ENCODE measurements around the gene RTF2. TPM values are rescaled to one million over a fixed set of nuclear protein-coding genes. Genes with fewer than 3 reads are reported as not detected.

The RTF2 gene
- total RNA-seq, 4 donors from 2014 or later = 54.3 to 74.1 (median 65.2) TPM

DNA sequence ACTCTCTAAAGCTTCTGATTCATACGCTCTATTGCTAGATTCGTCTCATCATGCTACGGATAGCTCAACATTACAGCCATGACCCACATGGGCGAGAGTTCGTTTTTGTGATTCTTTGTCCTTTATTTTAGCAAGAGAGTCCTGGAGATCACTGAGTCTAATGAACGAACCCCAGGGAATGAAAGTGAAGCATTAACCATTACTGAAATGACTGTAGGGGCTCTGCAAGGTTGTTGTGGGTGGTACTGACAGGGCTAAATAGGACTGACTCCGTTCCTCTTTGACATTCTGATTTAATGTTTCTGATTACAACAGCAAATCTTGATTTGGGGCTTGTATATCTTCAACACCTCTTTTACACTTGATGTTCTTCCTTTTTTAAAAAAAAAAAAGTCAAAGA, 13.7 kb upstream of the RTF2 start:
- TF ChIP-seq, protein P1, sequence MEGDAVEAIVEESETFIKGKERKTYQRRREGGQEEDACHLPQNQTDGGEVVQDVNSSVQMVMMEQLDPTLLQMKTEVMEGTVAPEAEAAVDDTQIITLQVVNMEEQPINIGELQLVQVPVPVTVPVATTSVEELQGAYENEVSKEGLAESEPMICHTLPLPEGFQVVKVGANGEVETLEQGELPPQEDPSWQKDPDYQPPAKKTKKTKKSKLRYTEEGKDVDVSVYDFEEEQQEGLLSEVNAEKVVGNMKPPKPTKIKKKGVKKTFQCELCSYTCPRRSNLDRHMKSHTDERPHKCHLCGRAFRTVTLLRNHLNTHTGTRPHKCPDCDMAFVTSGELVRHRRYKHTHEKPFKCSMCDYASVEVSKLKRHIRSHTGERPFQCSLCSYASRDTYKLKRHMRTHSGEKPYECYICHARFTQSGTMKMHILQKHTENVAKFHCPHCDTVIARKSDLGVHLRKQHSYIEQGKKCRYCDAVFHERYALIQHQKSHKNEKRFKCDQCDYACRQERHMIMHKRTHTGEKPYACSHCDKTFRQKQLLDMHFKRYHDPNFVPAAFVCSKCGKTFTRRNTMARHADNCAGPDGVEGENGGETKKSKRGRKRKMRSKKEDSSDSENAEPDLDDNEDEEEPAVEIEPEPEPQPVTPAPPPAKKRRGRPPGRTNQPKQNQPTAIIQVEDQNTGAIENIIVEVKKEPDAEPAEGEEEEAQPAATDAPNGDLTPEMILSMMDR (IDR thresholded peaks at IDR 0.05) = no peak
- TF ChIP-seq POLR2A (IDR thresholded peaks at IDR 0.05) = no peak
- no peak for TF ChIP-seq EP300 (IDR thresholded peaks at IDR 0.05)
- Histone ChIP-seq H3K9me3 (no peaks in the 10 kb centered on the region), H3K36me3 (no peaks in the 10 kb centered on the region), H3K27ac (no peak overlapping the region), H3K4me3 (no peak overlapping the region), H3K27me3 (no peaks in the 10 kb centered on the region), H3K4me1 (no peaks in the 10 kb centered on the region)
- 79 to 85% methylated on average over 7 of the region's 7 CpGs for WGBS, 2 donors
- DNase-seq (ENCODE audit: low spot score in 2 of 2) = no peak

DNA sequence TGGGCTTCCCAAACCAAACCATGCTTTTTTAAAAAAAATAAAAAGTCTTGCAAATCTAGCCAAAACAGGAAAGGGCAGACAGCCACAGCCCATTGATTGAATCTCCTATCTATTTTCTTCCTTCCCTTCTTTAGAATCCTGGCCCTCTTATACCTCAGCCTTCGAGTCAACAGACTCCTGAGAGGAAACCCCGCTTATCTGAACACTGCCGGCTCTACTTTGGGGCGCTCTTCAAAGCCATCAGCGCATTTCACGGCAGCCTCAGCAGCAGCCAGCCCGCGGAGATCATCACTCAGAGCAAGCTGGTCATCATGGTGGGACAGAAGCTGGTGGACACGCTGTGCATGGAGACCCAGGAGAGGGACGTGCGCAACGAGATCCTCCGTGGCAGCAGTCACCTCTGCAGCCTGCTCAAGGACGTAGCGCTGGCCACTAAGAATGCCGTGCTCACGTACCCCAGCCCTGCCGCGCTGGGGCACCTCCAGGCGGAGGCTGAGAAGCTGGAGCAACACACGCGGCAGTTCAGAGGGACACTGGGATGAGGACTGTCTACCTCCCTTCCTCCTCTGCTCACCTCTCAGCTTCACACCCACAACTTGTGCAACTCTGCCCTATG, 10.1 kb upstream of the RTF2 start:
- H3K4me3 ChIP-seq = no peak overlapping the region
- no peaks in the 10 kb centered on the region for H3K4me1 ChIP-seq
- no peaks in the 10 kb centered on the region for H3K27me3 ChIP-seq
- TF ChIP-seq, protein P1 (IDR thresholded peaks at IDR 0.05) = no peak
- no peak for TF ChIP-seq EP300 (IDR thresholded peaks at IDR 0.05)
- TF ChIP-seq POLR2A (IDR thresholded peaks at IDR 0.05) = no peak
- H3K36me3 ChIP-seq = no peaks in the 10 kb centered on the region
- no peaks in the 10 kb centered on the region for H3K9me3 ChIP-seq
- no peak for DNase-seq (ENCODE audit: low spot score in 2 of 2)
- WGBS, 2 donors = 73 to 89% methylated on average over 21 to 22 of the region's 22 CpGs
- H3K27ac ChIP-seq = no peak overlapping the region

DNA sequence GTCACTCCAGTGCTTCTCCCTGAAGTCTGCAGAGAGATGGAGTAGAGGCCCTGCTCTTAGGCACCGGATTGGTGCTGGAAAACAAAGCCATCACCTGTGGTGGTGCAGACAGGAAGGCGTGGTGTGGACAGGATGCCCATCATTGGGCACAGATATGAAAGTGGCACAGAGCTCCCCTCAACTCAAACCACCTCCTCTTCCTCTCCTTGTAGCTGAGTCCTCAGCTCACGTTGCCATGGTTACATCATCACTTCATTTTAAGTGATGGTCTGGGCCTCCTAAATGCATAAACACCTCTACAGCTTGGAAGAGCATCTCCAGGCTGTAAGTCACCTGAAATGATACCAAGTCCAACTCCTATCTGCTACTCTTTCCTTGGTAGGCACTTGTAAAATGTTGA, 8.0 kb upstream of the RTF2 start:
- no peaks in the 10 kb centered on the region for H3K27me3 ChIP-seq
- no peaks in the 10 kb centered on the region for H3K4me1 ChIP-seq
- no peak for DNase-seq (ENCODE audit: low spot score in 2 of 2)
- TF ChIP-seq, protein P1 (IDR thresholded peaks at IDR 0.05) = no peak
- TF ChIP-seq POLR2A (IDR thresholded peaks at IDR 0.05) (no peak), EP300 (IDR thresholded peaks at IDR 0.05) (no peak)
- H3K9me3 ChIP-seq = no peaks in the 10 kb centered on the region
- no peaks in the 10 kb centered on the region for H3K36me3 ChIP-seq
- WGBS, 2 donors = 62 to 75% methylated on average over 3 of the region's 3 CpGs
- no peak overlapping the region for H3K4me3 ChIP-seq
- H3K27ac ChIP-seq = no peak overlapping the region

DNA sequence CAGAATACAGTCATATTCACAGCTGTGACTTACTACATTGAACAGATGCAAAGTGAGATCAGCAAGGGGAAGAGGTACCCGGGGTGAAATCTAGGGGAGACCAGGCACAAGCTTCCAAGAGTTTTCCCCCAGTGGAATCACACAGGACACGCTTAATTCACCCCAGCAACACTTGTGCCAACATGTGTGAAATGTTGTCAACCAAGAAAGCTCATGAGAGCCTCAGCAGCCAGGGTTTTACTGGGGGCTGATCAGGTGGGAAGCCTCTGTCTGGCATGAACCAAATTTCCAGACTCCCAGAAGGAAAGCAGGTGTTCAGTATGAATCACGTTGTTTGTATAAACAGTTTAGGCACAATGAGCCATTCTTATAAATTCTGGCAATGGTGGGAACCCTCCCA, 6.9 kb upstream of the RTF2 start:
- Histone ChIP-seq H3K9me3 (no peaks in the 10 kb centered on the region), H3K27ac (no peak overlapping the region), H3K36me3 (no peaks in the 10 kb centered on the region), H3K27me3 (no peaks in the 10 kb centered on the region), H3K4me3 (no peak overlapping the region), H3K4me1 (no peaks in the 10 kb centered on the region)
- no peak for TF ChIP-seq POLR2A (IDR thresholded peaks at IDR 0.05)
- TF ChIP-seq EP300 (IDR thresholded peaks at IDR 0.05) = no peak
- TF ChIP-seq, protein P1 (IDR thresholded peaks at IDR 0.05) = no peak
- no peak for DNase-seq (ENCODE audit: low spot score in 2 of 2)
- WGBS, 2 donors = 42 to 73% methylated on average over 3 of the region's 3 CpGs

DNA sequence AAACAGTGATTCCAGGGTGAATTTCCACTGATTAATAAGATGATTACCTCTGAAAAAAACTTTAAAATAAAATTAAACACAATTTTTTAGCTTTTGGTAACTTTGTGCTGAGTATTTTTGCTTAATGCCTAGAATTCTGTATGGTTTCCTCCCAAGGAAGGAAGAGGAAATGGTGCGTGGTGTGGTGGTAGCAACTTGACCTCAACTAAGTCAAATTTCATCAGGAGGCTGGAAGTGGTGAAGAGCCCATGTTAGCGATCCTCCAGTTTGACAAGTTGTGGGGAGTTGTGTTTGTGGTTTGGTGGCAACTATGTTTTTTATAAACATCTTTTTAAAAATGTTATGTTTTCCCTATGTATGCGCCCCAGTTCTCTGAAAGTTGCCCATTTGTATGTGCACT, 5.0 kb upstream of the RTF2 start:
- Histone ChIP-seq H3K36me3 (no peaks in the 10 kb centered on the region), H3K9me3 (no peaks in the 10 kb centered on the region), H3K4me1 (peaks cover 0 to 11% (median 2%) of the 10 kb centered on the region in 4 donors), H3K27ac (no peak overlapping the region), H3K4me3 (no peak overlapping the region), H3K27me3 (no peaks in the 10 kb centered on the region)
- DNase-seq (ENCODE audit: low spot score in 2 of 2) = no peak
- TF ChIP-seq, protein P1 (IDR thresholded peaks at IDR 0.05) = no peak
- TF ChIP-seq EP300 (IDR thresholded peaks at IDR 0.05) (no peak), POLR2A (IDR thresholded peaks at IDR 0.05) (no peak)
- 69 to 74% methylated on average over 3 of the region's 3 CpGs for WGBS, 2 donors

All from tibial nerve (tissue), 4 donors.